HS-27A (cell line): Measurements from ENCODE around the gene MCEMP1.

Source experiments
- DNase-seq: peaks from one replicate; pipeline ENCODE4 v3.0.0-alpha.2; 2012; ENCODE audit warnings: low read depth, missing footprints

Gene MCEMP1

DNA sequence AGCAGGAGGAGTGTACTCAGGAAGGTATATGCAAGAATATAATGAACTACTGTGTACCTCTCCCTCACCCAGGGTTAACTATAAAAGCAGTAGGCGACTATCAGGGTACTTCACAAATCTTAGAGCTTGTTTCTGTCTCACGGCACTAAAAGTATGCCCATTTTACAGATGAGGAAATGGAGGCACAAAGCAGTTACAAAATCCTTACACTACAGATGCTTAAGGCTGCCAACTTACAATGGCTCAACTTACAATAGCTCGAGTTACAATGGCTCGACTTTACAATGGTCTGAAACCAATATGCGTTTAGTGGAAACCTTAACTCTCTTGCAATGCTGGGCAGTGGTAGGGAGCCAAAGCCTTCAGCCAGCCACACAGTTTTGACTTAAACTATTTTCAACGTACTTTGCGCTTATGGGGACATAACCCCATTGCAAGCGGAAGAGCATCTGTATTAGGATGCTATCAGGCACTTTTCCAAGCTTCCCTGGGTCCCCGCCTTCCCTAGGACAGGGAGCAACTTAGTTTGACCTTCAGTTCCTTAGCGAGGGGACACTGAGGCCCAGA is 20.9 kb downstream of the MCEMP1 start:
- no peak for DNase-seq

DNA sequence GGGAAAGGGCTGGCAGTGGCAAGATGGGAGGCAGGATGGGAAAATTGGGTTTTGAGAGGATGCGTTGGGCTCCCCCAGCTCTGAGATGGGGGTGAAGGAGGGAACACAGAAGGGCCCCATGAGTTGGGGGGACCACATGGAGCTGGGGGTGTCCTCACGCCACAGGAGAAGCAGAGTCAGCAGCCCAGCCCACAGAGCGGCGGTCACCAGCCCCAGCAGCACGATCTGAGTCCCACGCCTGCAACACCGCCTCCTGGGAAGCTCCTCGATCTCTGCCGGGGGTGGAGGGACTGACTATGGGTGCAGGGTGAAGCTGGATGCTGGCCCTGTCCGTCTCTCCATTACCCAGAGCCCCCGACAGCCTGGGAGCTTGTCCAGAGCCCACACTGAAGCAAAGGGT is 21.7 kb downstream of the MCEMP1 start:
- no peak for DNase-seq

DNA sequence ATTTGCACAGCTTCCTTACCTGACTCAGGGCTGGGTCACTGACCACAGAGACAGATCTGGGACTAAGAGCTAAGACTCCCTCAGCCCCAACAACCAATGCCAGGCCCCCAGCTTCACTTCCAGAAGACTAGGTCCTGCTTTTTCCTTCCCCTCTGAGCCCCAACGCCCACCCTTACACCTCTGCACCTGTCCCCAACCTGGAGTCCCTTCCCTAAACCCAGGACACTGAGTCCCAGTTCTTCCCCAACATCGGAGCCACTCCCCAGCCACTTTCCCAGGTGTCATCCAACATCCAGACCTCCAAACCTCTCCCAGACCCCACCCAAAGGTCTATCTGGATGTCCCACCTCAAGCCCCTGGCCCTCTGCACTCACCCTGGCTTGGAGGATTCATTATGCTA is 22.1 kb downstream of the MCEMP1 start:
- no peak for DNase-seq

DNA sequence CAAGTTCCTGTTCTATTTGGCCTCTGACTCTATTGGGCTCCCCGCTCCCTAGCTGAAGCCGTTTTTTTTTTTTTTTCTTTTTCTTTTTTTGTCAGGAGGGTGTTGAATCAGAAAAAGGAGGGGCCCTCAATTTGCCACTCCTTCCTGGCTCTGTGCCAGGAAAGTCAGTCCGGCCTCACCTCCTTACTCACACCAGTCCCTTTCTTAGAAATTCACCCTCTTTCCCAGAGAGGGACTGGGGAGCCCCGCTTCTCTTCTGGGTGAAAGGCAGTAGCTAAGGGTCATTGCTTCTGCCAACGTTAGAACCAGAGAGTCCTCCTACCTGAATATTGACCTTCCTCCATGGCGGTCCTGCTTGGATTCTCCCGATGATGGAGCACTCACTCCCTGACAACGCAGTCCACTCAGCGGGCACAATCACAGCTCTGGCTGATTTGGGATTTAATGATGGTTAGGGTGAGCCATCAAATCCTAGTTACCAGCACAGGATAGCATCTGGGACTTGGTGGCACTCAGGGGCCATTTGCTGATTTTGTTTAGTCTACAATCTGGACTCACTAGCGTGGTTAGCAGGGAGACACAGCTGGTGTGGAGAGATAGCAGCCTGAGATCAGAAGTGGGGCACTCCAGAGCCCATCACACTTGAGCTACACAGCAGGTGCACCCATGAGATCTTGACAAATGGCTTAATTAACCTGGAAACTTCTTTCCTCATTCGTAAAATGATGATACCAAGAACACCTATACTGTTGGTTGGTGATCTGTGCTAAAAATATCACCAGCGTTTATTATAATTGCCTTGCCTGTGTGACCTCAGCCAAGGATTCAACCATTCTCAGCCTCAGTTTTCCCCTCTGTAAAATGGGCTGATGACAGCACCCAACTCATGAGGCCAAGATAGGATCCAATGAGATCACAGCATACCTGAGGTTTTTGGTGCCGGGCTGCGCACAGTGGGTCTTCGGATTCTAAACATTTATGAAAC is 22.8 kb downstream of the MCEMP1 start:
- no peak for DNase-seq

DNA sequence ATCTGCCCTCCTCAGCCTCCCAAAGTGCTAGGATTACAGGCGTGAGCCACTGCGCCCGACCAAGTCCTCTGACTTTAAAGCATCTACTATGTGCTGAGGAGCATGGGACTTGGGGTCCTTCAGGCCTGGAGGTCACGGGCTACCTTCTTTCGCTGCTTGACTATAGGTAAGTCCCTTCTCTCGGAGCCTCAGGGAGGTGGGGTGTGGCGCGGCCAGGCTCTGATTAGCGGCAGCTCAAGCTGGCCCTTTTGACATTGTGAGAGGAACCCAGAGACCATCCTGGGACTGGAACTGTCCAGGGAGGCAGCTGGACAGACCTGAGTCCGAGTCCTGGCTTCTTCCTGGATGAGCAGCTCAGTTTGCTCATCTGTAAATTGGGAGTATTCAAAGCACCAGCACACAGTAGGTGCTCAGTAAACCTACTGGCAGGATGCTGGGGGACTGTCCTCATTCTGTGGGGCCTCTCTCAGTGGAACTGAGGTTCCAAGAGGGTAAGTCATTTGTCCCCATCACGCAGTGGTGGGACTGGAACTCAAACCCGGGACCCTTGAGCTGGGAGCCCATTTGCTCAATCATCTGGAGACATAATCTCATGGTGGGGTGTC is 24.3 kb downstream of the MCEMP1 start:
- DNase-seq = no peak

DNA sequence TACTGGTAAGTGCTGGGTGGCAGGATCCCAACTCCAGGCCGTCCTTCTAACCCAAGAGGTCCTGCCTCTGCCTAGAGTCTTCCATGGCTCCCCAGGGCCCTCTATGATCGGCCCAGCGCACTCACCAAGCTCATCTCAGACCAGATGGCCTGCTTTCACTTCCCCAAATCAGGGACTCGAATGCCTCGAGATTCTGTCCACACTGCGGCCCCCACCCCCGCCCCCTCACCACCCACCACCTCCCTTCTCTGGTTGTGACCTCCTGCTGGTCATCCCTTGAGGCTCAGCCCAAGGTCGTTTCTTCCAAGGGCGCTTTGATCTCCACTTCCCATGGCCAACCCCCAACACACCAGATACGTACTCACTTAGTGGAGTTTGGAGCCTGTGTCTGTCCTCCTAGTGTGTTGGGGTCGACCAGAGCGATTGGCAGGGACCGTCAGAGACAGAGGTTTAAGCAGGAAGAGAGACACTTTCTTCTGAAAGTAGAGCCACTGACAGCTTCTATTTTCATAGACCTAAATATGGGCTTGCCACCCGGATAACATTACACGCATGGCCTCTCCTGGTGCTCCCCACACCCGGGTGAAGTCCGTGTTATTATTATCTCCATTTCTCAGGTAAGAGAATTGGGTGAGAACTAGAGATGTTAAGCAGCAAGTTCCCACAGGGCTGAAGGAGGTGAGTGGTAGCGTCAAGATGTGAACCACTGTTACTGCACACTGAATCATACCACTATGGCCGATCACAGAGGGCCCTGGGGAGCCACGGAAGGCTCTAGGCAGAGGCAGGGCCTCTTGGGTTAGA is 25.0 kb downstream of the MCEMP1 start, which contains the start of gene FCER2:
FCER2 (minus strand) TSS at position 478 of the 804 bp plus-strand sequence. CDS start 2,371 bp downstream, outside the sequence.
- no peak for DNase-seq

DNA sequence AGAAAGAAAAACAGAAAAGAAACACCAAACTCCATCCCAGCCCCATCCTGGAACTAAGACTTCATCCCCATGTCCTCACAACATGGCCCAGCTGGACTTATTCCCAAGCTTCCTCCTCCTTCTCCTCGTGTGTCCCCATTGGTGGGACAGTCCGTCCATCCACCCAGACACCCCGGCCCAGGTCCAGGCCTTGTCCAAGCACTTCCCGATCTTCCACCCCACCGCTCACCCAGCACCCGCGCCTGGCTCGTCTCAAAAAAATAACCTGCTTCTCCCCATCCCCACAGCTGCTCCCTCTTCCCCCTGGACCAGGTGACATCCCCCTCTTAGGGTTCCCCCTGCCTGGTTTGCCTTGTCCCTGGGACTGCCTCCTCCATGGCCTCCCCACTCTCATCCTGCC is 26.4 kb downstream of the MCEMP1 start:
- no peak for DNase-seq

DNA sequence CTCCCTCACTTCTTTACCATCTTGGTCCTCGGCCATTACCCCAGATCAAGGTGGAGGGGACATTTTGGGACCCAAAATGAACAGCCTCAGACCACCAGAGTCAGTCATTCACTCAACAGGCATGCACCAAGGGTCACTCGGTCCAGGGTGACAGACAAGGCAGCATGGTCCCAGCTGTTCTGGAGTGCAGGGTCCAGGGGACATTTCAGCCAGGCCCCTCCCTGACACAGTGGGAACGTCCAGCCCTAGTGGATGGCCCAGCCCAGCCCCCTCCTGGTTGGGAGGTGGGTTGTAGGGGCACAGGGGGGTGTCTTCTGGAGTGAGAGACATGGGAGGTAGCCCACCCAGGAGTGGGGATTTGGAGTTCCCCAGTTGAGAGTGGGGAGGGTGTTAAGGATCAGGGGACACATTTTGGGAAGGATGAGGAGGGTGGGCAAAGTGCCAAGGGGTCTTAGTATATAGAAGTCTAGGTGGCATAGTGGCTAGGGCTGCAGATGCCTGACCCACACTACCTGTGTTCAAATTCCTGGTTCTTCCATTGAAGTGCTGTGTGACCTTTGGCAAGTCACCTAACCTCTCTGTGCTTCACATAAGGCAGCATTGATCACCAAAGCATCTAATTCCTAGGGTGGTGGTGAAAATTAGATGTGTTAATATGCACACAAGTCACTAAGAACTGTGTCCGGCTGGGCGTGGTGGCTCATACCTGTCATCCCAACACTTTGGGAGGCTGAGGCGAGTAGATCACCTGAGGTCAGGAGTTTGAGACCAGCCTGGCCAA is 27.6 kb downstream of the MCEMP1 start:
- no peak for DNase-seq

DNA sequence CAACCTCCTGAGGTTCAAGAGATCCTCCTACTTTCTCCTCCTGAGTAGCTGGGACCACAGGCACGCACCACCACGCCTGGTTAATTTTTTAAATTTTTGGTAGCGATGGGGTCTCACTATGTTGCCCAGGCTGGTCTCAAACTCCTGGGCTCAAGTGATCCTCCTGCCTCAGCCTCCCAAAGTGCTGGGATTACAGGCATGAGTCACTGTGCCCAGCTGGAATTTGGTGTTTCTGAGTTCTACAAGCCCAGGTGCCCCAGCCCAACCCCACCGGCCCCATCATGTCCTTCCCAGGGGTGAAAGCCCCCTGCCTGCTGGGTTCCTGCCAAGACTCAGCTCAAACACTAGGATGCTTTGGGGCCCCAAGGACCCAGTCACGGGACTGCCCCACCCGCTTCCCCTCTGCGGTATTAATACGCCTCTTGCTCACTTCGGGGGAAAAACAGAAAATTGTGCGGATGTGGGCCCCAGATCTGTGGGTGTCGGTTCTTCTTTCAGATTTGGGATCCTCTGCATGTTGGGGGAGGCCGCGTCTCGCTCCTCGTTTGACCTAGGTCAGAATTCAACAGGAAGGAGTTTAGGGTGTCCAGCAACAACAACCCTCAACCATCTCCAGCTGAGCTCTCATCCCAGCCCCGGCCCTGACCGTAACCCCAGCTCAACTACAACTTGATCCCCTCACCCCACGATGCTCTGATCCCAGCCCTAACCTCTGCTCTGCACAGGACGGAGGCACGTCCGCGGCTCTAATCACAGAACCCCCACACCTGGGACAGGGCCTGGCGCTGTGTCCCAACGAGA is 28.7 kb downstream of the MCEMP1 start:
- DNase-seq = no peak

DNA sequence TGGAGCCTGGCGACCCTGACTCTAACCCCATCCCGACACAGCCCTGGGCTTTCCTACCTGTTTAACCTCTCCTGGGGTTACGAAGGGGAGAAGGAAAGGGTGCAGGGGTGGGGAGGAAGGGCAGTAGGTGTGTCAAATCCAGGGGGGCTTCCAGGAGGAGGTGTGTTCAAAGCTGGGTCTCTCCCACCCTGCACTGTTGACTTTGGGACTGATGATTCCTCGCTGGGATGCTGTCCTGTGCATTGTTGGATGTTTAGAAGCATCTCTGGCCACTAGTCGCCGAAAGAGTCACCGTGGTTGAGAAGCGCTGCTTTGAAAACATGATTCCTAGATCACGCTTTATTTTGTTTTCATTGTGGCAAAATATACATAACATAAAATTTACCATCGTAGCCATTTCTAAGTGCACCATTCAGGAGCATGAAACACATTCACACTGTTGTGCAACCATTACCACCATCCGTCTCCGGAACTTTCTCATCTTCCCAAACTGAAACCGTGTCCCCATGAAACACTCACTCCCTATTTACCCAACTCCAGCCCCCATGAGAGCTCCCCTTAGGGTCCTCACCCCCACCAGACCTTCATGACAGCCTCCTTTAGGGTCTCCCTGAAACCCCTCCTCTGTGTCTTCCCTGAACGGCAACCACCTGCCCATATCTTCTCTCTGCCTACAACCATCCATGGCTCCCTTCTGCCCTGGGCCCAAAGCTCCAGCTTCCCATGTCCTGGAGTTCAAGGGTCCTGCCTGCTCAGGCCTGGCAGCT is 29.5 kb downstream of the MCEMP1 start:
- DNase-seq = no peak

DNA sequence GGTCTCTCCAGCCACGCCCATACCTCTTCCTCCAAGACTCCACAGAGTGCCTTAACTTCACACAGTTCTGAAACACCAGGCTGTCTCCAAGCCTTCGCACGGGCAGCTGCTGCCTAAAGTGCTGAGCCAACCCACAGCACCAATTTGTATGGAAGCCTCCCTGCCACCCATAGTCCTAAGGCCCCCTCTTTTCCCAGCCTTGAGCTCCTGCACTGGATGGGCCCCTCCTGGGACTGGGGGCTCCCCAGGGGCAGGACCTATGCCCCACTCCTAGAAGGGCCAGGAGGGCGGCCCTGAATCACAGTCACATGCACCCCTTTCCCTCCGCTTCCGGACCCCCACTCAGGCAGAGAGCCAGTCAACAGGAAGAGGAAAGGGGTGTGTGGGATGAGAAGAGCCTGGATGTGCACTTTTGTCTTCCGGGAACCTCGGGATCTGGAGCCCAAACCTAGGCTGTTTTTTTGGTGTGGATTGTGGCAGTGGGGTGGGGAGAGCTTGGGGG is 30.1 kb downstream of the MCEMP1 start:
- no peak for DNase-seq

DNA sequence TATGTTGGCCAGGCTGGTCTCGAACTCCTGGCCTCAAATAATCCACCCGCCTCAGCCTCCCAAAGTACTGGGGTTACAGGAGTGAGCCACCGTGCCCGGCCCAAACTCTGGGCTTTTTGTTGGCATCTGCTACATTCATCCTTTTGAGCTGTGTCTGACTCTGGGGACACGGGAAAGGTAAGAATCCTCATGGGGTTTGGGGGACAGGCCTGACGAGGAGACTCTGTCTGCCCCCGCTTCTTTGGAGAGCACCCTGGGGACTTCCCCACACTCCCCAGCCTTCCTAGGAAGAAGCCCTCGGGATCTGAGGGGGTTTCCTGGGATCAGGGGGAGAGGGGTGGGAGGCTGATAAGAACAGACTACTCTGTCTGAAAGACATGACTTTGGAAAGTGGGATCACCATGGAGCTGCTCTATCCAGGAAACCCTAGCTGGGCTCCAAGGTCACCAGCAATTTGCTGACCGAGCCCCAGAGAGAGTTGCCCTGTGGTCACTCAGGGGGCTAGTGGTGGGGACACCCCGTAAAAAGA is 33.1 kb downstream of the MCEMP1 start:
- no peak for DNase-seq

DNA sequence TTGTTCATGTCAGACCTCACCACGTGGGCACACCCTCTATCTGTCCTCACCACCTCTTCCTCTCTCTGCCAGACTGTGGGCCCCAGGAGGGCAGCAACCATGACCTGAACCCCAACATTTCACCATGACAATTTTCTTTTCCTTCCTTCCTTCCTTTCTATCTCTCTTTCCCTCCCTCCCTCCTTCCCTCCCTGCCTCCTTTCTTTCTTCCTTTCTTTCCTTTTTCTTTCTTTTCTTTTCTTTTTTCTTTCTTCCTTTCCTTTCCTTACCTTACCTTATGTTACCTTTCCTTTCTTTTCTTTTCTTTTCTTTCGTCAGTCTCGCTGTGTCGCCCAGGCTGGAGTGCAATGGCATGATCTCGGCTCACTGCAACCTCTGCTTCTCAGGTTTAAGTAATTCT is 33.7 kb downstream of the MCEMP1 start:
- DNase-seq = no peak

DNA sequence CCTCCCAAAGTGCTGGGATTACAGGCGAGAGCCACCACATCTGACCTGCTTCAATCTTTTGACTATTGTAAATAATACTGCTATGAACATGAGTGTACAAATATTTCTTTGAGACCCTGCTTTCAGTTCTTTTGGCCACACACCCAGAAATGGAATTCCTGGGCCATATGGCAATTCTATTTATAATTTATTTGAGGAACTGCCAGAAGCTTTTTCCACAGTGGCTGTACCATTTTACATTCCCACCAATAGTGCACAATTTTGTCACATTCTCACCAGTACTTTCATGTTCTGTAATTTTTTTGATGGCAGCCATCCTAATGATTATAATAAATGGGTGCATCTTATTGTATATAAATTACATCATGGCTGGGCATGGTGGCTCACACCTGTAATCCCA is 38.8 kb downstream of the MCEMP1 start:
- no peak for DNase-seq

DNA sequence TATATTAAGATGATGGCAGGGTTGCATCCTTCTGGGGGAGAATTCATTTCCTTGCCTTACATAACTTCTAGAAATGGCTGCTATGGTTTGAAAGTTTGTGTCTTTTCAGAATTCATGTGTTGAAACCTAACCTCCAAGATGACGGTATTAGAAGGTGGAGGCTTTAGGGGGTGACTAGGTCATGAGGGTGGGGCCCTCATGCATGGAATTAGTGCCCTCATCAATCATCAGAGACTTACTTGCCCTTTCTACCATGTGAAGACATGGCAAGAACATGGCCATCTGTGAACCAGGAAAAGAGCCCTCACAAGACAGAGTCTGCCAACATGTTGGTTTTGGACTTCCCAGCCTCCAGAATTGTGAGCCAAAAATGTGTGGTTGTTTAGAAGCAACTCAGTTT is 39.9 kb downstream of the MCEMP1 start:
- DNase-seq = no peak

DNA sequence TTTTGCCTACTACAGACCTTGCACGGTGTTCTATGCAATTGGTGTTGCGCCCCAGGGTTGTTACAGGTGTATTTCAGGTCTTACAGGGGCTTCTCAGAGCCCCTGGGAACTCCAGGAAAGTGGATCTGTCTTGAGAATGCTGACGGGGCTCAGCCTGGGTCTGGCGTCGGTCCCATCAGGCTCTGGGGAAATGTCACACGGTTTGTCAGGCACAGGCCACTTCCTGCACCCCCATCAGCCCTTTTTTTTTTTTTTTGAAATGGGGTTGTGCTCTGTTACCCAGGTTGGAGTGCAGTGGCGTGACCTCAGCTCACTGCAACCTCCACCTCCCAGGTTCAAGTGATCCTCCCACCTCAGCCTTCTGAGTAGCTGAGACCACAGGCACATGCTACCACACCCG is 41.8 kb downstream of the MCEMP1 start:
- DNase-seq = no peak

DNA sequence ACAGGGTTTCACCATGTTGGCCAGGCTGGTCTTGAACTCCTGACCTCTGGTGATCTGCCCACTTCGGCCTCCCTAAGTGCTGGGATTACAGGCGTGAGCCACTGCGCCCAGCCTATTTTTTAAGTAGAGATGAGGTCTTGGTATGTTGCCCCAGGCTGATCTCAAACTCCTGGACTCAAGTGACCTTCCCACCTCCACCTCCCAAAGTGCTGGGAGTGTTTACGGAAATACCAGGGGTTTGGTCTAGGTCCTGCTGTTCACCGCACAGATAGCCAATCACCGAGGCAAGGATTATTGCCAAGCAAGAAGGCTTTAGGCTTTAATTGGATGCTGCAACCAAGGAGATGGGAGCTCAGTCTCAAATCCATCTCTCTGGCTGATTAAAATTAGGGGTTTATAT is 43.5 kb downstream of the MCEMP1 start:
- no peak for DNase-seq

DNA sequence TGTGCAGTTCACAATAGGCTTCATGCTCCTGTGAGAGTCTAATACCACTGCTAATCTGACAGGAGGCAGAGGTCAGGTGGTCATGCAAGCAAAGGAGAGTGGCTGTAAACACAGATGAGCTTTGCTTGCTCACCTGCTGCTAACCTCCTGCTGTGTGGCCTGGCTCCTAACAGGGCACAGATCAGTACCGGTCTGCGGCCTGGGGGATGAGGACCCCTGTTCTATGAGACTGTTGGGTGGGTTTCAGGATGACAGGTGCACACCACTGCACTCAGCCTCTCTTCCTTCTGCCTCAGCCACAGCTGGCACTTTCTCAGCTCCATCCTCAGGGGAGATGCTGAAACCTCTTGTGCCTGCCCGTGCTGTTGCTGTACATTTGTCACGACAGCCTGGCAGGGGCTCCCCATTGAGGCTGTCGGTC is 45.4 kb downstream of the MCEMP1 start:
- DNase-seq = no peak

DNA sequence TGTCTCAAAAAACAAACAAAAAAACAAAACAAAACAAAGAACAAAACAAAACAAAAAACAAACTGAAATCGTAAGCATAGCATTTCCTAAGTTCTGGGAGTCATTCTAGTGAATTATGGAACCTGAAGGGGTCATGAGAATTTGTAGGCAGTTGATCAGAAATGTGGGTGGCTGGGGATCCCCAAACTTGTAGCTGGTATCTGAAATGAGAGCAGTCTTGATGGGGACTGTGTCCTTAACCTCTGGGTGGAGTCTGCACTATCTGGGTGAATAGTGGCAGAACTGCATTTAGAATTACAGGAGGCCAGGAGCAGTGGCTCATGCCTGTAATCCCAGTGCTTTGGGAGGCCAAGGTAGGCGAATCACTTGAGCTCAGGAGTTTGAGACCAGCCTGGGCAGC is 48.9 kb downstream of the MCEMP1 start:
- DNase-seq = no peak
